DND-41 (cell line): ENCODE measurements around the gene PCDH9.

ENCODE experiments used
- ATAC-seq: fragments of 200-7000 bp; cut with Tn5 transposase; 3 replicates; pipeline ENCODE4 v1.9.1; 2021; ENCODE audit warnings: low read depth; ENCODE audit not compliant: insufficient read depth
- DNase-seq: peaks from one replicate; pipeline ENCODE4 v3.0.0-alpha.2; 2020
- H2AFZ ChIP-seq: 2 replicates; pipeline ENCODE4 v1.6.0; 2012; ENCODE audit warnings: low read depth, low read length
- H3K27ac ChIP-seq: 2 replicates; pipeline ENCODE4 v1.5.1; 2012; ENCODE audit warnings: low read length, inconsistent platforms
- H3K27me3 ChIP-seq: fragments of 200-600 bp; sonication (generic); 2 replicates; pipeline ENCODE4 v1.6.0; 2012; ENCODE audit warnings: low read length, mild to moderate bottlenecking, inconsistent platforms; ENCODE audit not compliant: insufficient read depth, poor library complexity
- H3K36me3 ChIP-seq: 2 replicates; pipeline ENCODE4 v1.5.1; 2012; ENCODE audit warnings: low read length, inconsistent platforms; ENCODE audit not compliant: insufficient read depth
- H3K4me1 ChIP-seq: 2 replicates; pipeline ENCODE4 v1.5.1; 2012; ENCODE audit warnings: mild to moderate bottlenecking, low read length; ENCODE audit not compliant: insufficient read depth
- H3K4me2 ChIP-seq: 2 replicates; pipeline ENCODE4 v1.6.0; 2012; ENCODE audit warnings: mild to moderate bottlenecking, moderate library complexity, low read length, inconsistent platforms; ENCODE audit not compliant: insufficient read depth
- H3K4me3 ChIP-seq, 2 experiments: fragments of 200-600 bp in 1 of 2; shearing (Covaris generic) in 1 of 2; 2 replicates each; pipeline ENCODE4 v1.5.1; 2012 to 2016; ENCODE audit warnings: inconsistent platforms in 2 of 2, low read length in 2 of 2, mild to moderate bottlenecking in 2 of 2, low read depth in 1 of 2, moderate library complexity in 1 of 2
- H3K79me2 ChIP-seq: 2 replicates; pipeline ENCODE4 v1.6.0; 2012; ENCODE audit warnings: low read length, inconsistent platforms; ENCODE audit not compliant: insufficient read depth
- H3K9ac ChIP-seq: 2 replicates; pipeline ENCODE4 v1.6.0; 2012; ENCODE audit warnings: low read depth, mild to moderate bottlenecking, inconsistent platforms, low read length, moderate library complexity
- H3K9me3 ChIP-seq: 2 replicates; pipeline ENCODE4 v1.5.1; 2012; ENCODE audit warnings: low read length, moderate library complexity, mild to moderate bottlenecking, inconsistent platforms; ENCODE audit not compliant: insufficient read depth, severe bottlenecking
- H4K20me1 ChIP-seq: 2 replicates; pipeline ENCODE4 v1.6.0; 2012; ENCODE audit warnings: low read length; ENCODE audit not compliant: insufficient read depth
- EZH2 ChIP-seq: IDR thresholded peaks from 3 replicates; pipeline ENCODE4 v1.6.1; 2012; ENCODE audit warnings: borderline replicate concordance, low read depth, mild to moderate bottlenecking, moderate library complexity, low read length, inconsistent platforms; ENCODE audit not compliant: severe bottlenecking
- TF ChIP-seq, protein P1 (sequence below): IDR thresholded peaks from 2 replicates; pipeline ENCODE4 v1.5.1; 2012; ENCODE audit warnings: borderline replicate concordance, low read length, moderate library complexity, mild to moderate bottlenecking; ENCODE audit not compliant: poor library complexity, severe bottlenecking; ENCODE audit errors: extremely low read depth

Gene PCDH9

DNA sequence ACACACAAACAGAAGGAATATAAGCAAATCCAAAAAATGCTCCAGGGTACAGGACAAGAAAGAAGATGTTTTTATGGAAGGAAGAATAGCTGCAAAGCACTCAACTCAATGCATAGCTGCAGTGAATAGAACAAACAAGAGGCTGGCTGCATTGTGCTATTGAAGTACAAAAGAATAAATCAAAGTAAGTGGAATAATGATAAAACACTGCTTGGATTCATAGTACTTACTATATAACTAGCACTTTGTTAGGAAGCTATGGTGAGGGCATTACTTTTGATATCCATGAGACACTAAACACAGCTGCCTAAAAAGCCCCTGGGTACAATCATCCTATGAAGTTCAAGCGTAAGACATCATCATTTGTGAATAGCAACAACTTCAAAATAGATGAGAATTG, 350.1 kb downstream of the PCDH9 start:
- no peaks in the 10 kb centered on the region for H4K20me1 ChIP-seq
- no peaks in the 10 kb centered on the region for H3K79me2 ChIP-seq

GRCh38 chr13:66875264-66875663, 354.9 kb downstream of the PCDH9 start:
- Histone ChIP-seq H3K36me3 (no peaks in the 10 kb centered on the region), H2AFZ (no peak overlapping the region), H3K4me1 (no peaks in the 10 kb centered on the region), H3K9me3 (no peaks in the 10 kb centered on the region), H3K27me3 (no peaks in the 10 kb centered on the region), H3K9ac (no peak overlapping the region), H4K20me1 (no peaks in the 10 kb centered on the region), H3K4me2 (no peak overlapping the region), H3K27ac (no peak overlapping the region), H3K79me2 (no peaks in the 10 kb centered on the region), H3K4me3 (no peak overlapping the region)
- ATAC-seq (no peak), DNase-seq (no peak)
- TF ChIP-seq, protein P1, sequence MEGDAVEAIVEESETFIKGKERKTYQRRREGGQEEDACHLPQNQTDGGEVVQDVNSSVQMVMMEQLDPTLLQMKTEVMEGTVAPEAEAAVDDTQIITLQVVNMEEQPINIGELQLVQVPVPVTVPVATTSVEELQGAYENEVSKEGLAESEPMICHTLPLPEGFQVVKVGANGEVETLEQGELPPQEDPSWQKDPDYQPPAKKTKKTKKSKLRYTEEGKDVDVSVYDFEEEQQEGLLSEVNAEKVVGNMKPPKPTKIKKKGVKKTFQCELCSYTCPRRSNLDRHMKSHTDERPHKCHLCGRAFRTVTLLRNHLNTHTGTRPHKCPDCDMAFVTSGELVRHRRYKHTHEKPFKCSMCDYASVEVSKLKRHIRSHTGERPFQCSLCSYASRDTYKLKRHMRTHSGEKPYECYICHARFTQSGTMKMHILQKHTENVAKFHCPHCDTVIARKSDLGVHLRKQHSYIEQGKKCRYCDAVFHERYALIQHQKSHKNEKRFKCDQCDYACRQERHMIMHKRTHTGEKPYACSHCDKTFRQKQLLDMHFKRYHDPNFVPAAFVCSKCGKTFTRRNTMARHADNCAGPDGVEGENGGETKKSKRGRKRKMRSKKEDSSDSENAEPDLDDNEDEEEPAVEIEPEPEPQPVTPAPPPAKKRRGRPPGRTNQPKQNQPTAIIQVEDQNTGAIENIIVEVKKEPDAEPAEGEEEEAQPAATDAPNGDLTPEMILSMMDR: no peak
- TF ChIP-seq EZH2: no peak

More for the DNA sequence above, 350.1 kb downstream of the PCDH9 start:
- no peak overlapping the region for H3K4me2 ChIP-seq
- no peaks in the 10 kb centered on the region for H3K9me3 ChIP-seq
- no peak overlapping the region for H3K27ac ChIP-seq
- H3K4me1 ChIP-seq: no peaks in the 10 kb centered on the region
- TF ChIP-seq EZH2: no peak
- TF ChIP-seq, protein P1: no peak
- H2AFZ ChIP-seq: no peak overlapping the region
- H3K36me3 ChIP-seq: no peaks in the 10 kb centered on the region
- no peak overlapping the region for H3K9ac ChIP-seq
- no peaks in the 10 kb centered on the region for H3K27me3 ChIP-seq
- DNase-seq: no peak
- no peak overlapping the region for H3K4me3 ChIP-seq
- ATAC-seq: no peak

- no peak overlapping the region for H3K27ac ChIP-seq
- peak overlapping the region; percentile 33; the same call in 1 of the 2 replicates for H2AFZ ChIP-seq
- TF ChIP-seq, protein P1: no peak
- TF ChIP-seq EZH2: no peak
- no peaks in the 10 kb centered on the region for H3K9me3 ChIP-seq
- ATAC-seq (no peak), DNase-seq (no peak)
- H3K79me2 ChIP-seq: no peaks in the 10 kb centered on the region
- no peaks in the 10 kb centered on the region for H3K4me1 ChIP-seq
- H3K36me3 ChIP-seq: no peaks in the 10 kb centered on the region
- H3K27me3 ChIP-seq: no peaks in the 10 kb centered on the region
- no peak overlapping the region for H3K9ac ChIP-seq
- H3K4me2 ChIP-seq: no peak overlapping the region
- H4K20me1 ChIP-seq: no peaks in the 10 kb centered on the region
- no peak overlapping the region for H3K4me3 ChIP-seq
Observed at GRCh38 chr13:66864627-66865026, 365.5 kb downstream of the PCDH9 start.

GRCh38 chr13:66860878-66861417, 369.2 kb downstream of the PCDH9 start:
- Histone ChIP-seq H2AFZ (no peak overlapping the region), H3K4me3 (no peak overlapping the region), H4K20me1 (no peaks in the 10 kb centered on the region), H3K79me2 (no peaks in the 10 kb centered on the region), H3K9me3 (no peaks in the 10 kb centered on the region), H3K36me3 (no peaks in the 10 kb centered on the region), H3K4me2 (no peak overlapping the region), H3K4me1 (no peaks in the 10 kb centered on the region), H3K9ac (no peak overlapping the region), H3K27ac (no peak overlapping the region), H3K27me3 (no peaks in the 10 kb centered on the region)
- ATAC-seq (no peak), DNase-seq (no peak)
- TF ChIP-seq, protein P1: no peak
- no peak for TF ChIP-seq EZH2
